Thyroid gland (tissue), 4 donors: ENCODE results near the gene DPYD.

Source experiments
- CTCF ChIP-seq, 6 experiments: fragments of 200-600 bp in 3 of 6; fragments of 450-650 bp in 3 of 6; sonication (generic) in 3 of 6; IDR thresholded peaks; one replicate each; pipeline ENCODE4 v1.5.1; 2016 to 2019; ENCODE audit warnings: antibody characterized with exemption in 6 of 6, mild to moderate bottlenecking in 2 of 6, inconsistent platforms in 1 of 6, moderate library complexity in 1 of 6
- POLR2A ChIP-seq, 2 donors: fragments of 450-650 bp; IDR thresholded peaks; one replicate each; pipeline ENCODE4 v1.6.1; 2017; ENCODE audit warnings: antibody characterized with exemption in 2 of 2, mild to moderate bottlenecking in 2 of 2, moderate library complexity in 1 of 2

DNA sequence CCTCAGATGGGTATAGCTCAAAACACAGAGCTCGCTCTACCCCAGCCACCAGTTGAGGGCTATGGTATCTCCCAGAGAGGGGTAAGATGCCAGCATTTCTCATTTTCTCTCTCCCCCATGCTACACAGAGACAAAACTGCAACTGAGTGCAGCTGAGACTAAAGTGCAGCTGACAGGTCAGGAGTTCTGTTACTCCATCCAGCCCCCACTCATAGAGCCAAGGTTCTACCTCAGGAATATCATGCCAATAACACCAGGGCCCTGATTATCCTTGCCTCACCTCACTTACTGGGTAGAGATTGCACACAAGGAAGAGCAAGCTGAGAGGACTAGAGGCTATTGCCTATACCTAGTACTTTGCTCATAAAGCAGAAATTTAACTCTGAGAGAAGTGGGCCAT lies 34.6 kb downstream of the DPYD start:
- TF ChIP-seq CTCF (IDR thresholded peaks at IDR 0.05) (no peak), POLR2A (IDR thresholded peaks at IDR 0.05) (no peak)
